ENCODE data around the gene TGFBR3.
"Not testable (repeated sequence)": the region's sequence is repeated elsewhere in the genome, so short reads cannot be mapped to it uniquely, and the experiment has no call there.

The TGFBR3 gene

GRCh38 chr1:91883470-91883869, 2.5 kb downstream of the TGFBR3 start:
- peak; percentile 35 for DNase-seq

GRCh38 chr1:91881280-91881679, 4.7 kb downstream of the TGFBR3 start:
- DNase-seq, result no peak

GRCh38 chr1:91879733-91880132, 6.2 kb downstream of the TGFBR3 start:
- no peak for DNase-seq

- no peak for DNase-seq
Observed at GRCh38 chr1:91877574-91878208, 8.3 kb downstream of the TGFBR3 start.

GRCh38 chr1:91876781-91877573, 9.0 kb downstream of the TGFBR3 start:
- DNase-seq, result no peak

GRCh38 chr1:91876040-91876470, 9.9 kb downstream of the TGFBR3 start:
- no peak for DNase-seq

- DNase-seq, result no peak
Observed at GRCh38 chr1:91874167-91874566, 11.8 kb downstream of the TGFBR3 start.

GRCh38 chr1:91872559-91873081, 13.3 kb downstream of the TGFBR3 start:
- DNase-seq, result peak; percentile 31

GRCh38 chr1:91872000-91872399, 14.0 kb downstream of the TGFBR3 start:
- no peak for DNase-seq

GRCh38 chr1:91870322-91870721, 15.6 kb downstream of the TGFBR3 start:
- DNase-seq, result no peak

GRCh38 chr1:91866425-91866824, 19.5 kb downstream of the TGFBR3 start:
- no peak for DNase-seq

- no peak for DNase-seq
Observed at GRCh38 chr1:91864017-91864700, 21.8 kb downstream of the TGFBR3 start.

GRCh38 chr1:91863498-91863897, 22.5 kb downstream of the TGFBR3 start:
- DNase-seq, result no peak

GRCh38 chr1:91862120-91862519, 23.8 kb downstream of the TGFBR3 start:
- DNase-seq, result no peak

- no peak for DNase-seq
Observed at GRCh38 chr1:91857557-91858239, 28.3 kb downstream of the TGFBR3 start.

GRCh38 chr1:91856996-91857395, 29.0 kb downstream of the TGFBR3 start:
- DNase-seq, result no peak

GRCh38 chr1:91854852-91855534, 31.0 kb downstream of the TGFBR3 start:
- DNase-seq, result no peak

- DNase-seq, result no peak
Observed at GRCh38 chr1:91853397-91853796, 32.6 kb downstream of the TGFBR3 start.

GRCh38 chr1:91852011-91852410, 33.9 kb downstream of the TGFBR3 start:
- DNase-seq, result not testable (repeated sequence)

- DNase-seq, result no peak
Observed at GRCh38 chr1:91851130-91852010, 34.6 kb downstream of the TGFBR3 start.

- no peak for DNase-seq
Observed at GRCh38 chr1:91850708-91851107, 35.2 kb downstream of the TGFBR3 start.

All from central memory CD4-positive, alpha-beta T cell (primary cell).